NB4 (cell line): ENCODE data around the gene MBNL3.

Experiments
- CTCF ChIP-seq: IDR thresholded peaks from one replicate; pipeline ENCODE4 v1.5.1; 2012; ENCODE audit warnings: low read depth, low read length
- MAX ChIP-seq: IDR thresholded peaks from 2 replicates; pipeline ENCODE4 v1.6.1; 2011; ENCODE audit warnings: low read depth, low read length
- MYC ChIP-seq: IDR thresholded peaks from 2 replicates; pipeline ENCODE4 v1.6.1; 2011; ENCODE audit warnings: low read depth, low read length
- POLR2A ChIP-seq: IDR thresholded peaks from 2 replicates; pipeline ENCODE4 v1.6.1; 2011; ENCODE audit warnings: mild to moderate bottlenecking; ENCODE audit not compliant: insufficient read length; ENCODE audit errors: extremely low read depth

- TF ChIP-seq CTCF: no peak
- no peak for TF ChIP-seq POLR2A
- TF ChIP-seq MAX: no peak
- TF ChIP-seq MYC: no peak
Measured at GRCh38 chrX:132395026-132395425, 93.8 kb downstream of the MBNL3 start.
